ENCODE measurements around the gene C8A. TPM values are rescaled to one million over a fixed set of nuclear protein-coding genes. Genes with fewer than 3 reads are reported as not detected.

C8A gene
- total RNA-seq, 1 donor from 2014 or later, result not detected

- no peak for DNase-seq (ENCODE audit: low read depth, low spot score)
- Mint-ChIP-seq H3K9me3 (no peaks in the 10 kb centered on the region), H3K27ac (ENCODE audit: unreplicated experiment) (no peak overlapping the region), H3K27me3 (ENCODE audit: low read depth) (peaks cover 6% of the 10 kb centered on the region), H3K36me3 (ENCODE audit: low read depth) (no peaks in the 10 kb centered on the region), H3K4me1 (no peaks in the 10 kb centered on the region), H3K4me3 (no peak overlapping the region)
- no peak for TF ChIP-seq CTCF (conservative IDR thresholded peaks at IDR 0.05)
These were observed 98.8 kb downstream of the C8A start for GRCh38 chr1:56953386-56953785.

GRCh38 chr1:56954664-56955063, 100.1 kb downstream of the C8A start:
- Mint-ChIP-seq H3K27me3 (ENCODE audit: low read depth) (peaks cover 6% of the 10 kb centered on the region), H3K36me3 (ENCODE audit: low read depth) (no peaks in the 10 kb centered on the region), H3K4me3 (no peak overlapping the region), H3K9me3 (no peaks in the 10 kb centered on the region), H3K4me1 (no peaks in the 10 kb centered on the region), H3K27ac (ENCODE audit: unreplicated experiment) (no peak overlapping the region)
- no peak for DNase-seq (ENCODE audit: low read depth, low spot score)
- no peak for TF ChIP-seq CTCF (conservative IDR thresholded peaks at IDR 0.05)

GRCh38 chr1:56957931-56958330, 103.3 kb downstream of the C8A start:
- Mint-ChIP-seq H3K4me3 (no peak overlapping the region), H3K9me3 (no peaks in the 10 kb centered on the region), H3K36me3 (ENCODE audit: low read depth) (no peaks in the 10 kb centered on the region), H3K27ac (ENCODE audit: unreplicated experiment) (no peak overlapping the region), H3K27me3 (ENCODE audit: low read depth) (peaks cover 4% of the 10 kb centered on the region), H3K4me1 (no peaks in the 10 kb centered on the region)
- no peak for TF ChIP-seq CTCF (conservative IDR thresholded peaks at IDR 0.05)
- no peak for DNase-seq (ENCODE audit: low read depth, low spot score)

GRCh38 chr1:56958526-56958925, 103.9 kb downstream of the C8A start:
- no peak for DNase-seq (ENCODE audit: low read depth, low spot score)
- Mint-ChIP-seq H3K27ac (ENCODE audit: unreplicated experiment) (no peak overlapping the region), H3K4me3 (no peak overlapping the region), H3K9me3 (no peaks in the 10 kb centered on the region), H3K27me3 (ENCODE audit: low read depth) (peaks cover 4% of the 10 kb centered on the region), H3K4me1 (no peaks in the 10 kb centered on the region), H3K36me3 (ENCODE audit: low read depth) (no peaks in the 10 kb centered on the region)
- TF ChIP-seq CTCF (conservative IDR thresholded peaks at IDR 0.05), result no peak

GRCh38 chr1:56961426-56961825, 106.8 kb downstream of the C8A start:
- Mint-ChIP-seq H3K4me3 (no peak overlapping the region), H3K36me3 (ENCODE audit: low read depth) (no peaks in the 10 kb centered on the region), H3K9me3 (no peaks in the 10 kb centered on the region), H3K27ac (ENCODE audit: unreplicated experiment) (no peak overlapping the region), H3K27me3 (ENCODE audit: low read depth) (no peaks in the 10 kb centered on the region), H3K4me1 (peaks cover 4% of the 10 kb centered on the region)
- TF ChIP-seq CTCF (conservative IDR thresholded peaks at IDR 0.05), result no peak
- no peak for DNase-seq (ENCODE audit: low read depth, low spot score)

- no peaks in the 10 kb centered on the region for H3K27me3 Mint-ChIP-seq (ENCODE audit: low read depth)
- no peak overlapping the region for H3K4me3 Mint-ChIP-seq
- no peak for TF ChIP-seq CTCF (conservative IDR thresholded peaks at IDR 0.05)
- peaks cover 4% of the 10 kb centered on the region for H3K4me1 Mint-ChIP-seq
- H3K27ac Mint-ChIP-seq (ENCODE audit: unreplicated experiment), result no peak overlapping the region
- no peaks in the 10 kb centered on the region for H3K36me3 Mint-ChIP-seq (ENCODE audit: low read depth)
- DNase-seq (ENCODE audit: low read depth, low spot score), result no peak
- H3K9me3 Mint-ChIP-seq, result peaks cover 2% of the 10 kb centered on the region
These were observed 109.1 kb downstream of the C8A start for GRCh38 chr1:56963667-56964066.

Data from neural crest cell (in vitro differentiated cells).